NCI-H187 treated with DMSO at 0.1 percent for 48 hours (cell line): Measurements from ENCODE around the gene COPS6.

Experiments
- DNase-seq: peaks from one replicate; lab custom pipeline; 2025; lab: John Stamatoyannopoulos, UW

COPS6 gene

GRCh38 chr7:100080907-100081534, 7.7 kb upstream of the COPS6 start:
- DNase-seq, result no peak

- DNase-seq, result peak; percentile 97
Measured at GRCh38 chr7:100081535-100082102, 7.2 kb upstream of the COPS6 start, which contains the start of gene ZNF3. Gene ZNF3, minus strand, starts transcription at chr7:100081723. Its CDS starts 4,366 bp downstream, at chr7:100077357.

GRCh38 chr7:100082978-100083377, 5.8 kb upstream of the COPS6 start:
- DNase-seq, result no peak

- DNase-seq, result no peak
Measured at GRCh38 chr7:100085515-100085914, 3.3 kb upstream of the COPS6 start.

GRCh38 chr7:100087055-100087750, 1.6 kb upstream of the COPS6 start:
- DNase-seq, result no peak

GRCh38 chr7:100088095-100088620, 611 bp upstream of the COPS6 start:
- no peak for DNase-seq

GRCh38 chr7:100089458-100090196, 858 bp downstream of the COPS6 start:
- DNase-seq, result no peak

GRCh38 chr7:100090527-100091410, 2.0 kb downstream of the COPS6 start:
- no peak for DNase-seq

- no peak for DNase-seq
Measured at GRCh38 chr7:100091411-100092181, 2.8 kb downstream of the COPS6 start.

- DNase-seq, result no peak
Measured at GRCh38 chr7:100093054-100093453, 4.3 kb downstream of the COPS6 start.

GRCh38 chr7:100093498-100093897, 4.7 kb downstream of the COPS6 start:
- DNase-seq, result no peak

- no peak for DNase-seq
Measured at GRCh38 chr7:100093925-100094486, 5.2 kb downstream of the COPS6 start.

GRCh38 chr7:100095289-100095688, 6.5 kb downstream of the COPS6 start:
- DNase-seq, result no peak

GRCh38 chr7:100095704-100096103, 6.9 kb downstream of the COPS6 start:
- DNase-seq, result no peak

- no peak for DNase-seq
Measured at GRCh38 chr7:100098913-100099312, 10.1 kb downstream of the COPS6 start.

GRCh38 chr7:100099452-100099851, 10.7 kb downstream of the COPS6 start:
- DNase-seq, result no peak

- DNase-seq, result peak; percentile 60
Measured at GRCh38 chr7:100100420-100101015, 11.7 kb downstream of the COPS6 start.

- DNase-seq, result peak; percentile 95
Measured at GRCh38 chr7:100101016-100101862, 12.5 kb downstream of the COPS6 start, which contains the start of the genes AP4M1 and MCM7. Gene AP4M1, plus strand, starts transcription at chr7:100101643. Its CDS starts 72 bp downstream, at chr7:100101715. Gene MCM7, minus strand, starts transcription at chr7:100101397. Its CDS starts 103 bp downstream, at chr7:100101294.
